Measurements from ENCODE around the gene BCL11A.

BCL11A gene

DNA sequence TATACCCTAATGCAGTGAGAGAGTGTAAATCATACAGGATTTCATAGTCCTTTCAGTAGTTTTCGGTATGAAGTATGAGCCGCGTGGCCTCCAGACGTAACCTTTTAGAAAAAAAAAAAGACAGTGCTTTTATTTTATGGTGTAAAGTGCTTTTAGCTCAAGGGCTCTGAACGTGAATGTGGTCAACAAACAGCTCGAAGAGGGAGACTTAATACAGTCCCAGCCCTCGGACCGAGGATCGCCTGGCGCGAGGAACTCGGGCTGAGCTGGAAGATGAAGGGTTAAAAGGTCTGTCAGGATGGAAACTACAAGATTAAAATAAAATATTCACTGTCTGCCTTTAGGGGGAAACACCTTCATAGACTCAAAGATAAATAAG is 4.0 kb upstream of the BCL11A start:
- DNase-seq, result no peak

DNA sequence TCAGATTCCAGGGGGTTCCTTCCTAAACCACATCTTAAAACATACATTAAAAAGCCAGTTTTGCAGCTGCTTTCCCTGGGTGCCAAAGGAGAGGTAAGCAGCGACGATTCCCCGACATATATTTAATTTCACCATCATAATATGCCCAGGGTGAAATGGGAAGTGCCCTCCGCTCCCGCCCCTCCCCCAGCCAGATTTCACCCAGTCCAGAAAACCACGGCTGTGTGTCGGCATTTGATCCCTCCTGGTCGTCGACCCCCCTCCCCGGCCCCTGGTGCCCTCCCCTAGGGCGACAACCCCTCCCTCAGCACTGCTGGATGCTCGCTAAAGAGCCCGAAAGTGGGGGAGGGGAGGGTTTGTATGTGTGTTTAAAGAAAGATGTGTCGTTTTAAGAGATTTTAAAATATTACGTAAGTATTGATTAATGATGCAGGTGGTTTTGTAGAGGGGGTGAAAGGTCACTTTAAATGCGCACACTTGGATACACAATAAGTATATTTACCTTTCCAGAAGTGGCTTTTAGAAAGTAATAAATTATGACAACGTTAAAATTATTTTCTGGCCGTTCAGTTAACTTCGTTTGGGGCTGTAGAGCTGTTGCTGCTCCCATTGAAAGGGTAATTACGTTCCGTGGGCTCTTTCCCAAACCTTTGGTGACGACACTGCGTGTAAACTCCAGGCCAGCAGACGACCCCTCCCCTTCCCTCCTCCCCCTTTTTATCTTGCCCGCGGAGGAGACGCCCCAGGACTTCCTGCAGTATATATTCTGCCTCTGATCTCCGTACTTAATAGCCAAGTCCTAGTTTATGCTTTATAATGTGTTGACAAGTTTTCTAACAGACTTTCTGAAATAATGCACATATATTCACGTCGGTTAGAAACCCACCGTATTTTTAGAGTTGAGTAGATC is 3.4 kb upstream of the BCL11A start:
- no peak for DNase-seq

DNA sequence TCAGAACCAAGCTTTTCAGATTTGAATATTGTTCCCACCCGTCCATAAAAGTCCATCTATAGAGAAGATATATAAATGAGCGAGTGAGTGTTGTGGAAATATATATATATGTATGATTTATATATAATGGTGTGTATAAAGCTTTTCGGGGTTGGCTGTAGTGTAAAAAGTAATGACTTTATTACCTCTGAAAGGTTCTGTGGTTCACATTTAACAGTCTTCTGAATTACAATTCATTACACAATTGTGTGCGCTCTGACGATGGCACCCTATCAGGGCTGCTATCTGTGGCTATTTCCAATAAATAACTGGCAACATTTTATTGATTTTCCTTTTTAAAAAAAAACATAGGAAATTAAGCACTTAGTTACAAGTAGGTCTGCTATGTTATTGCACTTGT is 2.7 kb upstream of the BCL11A start:
- no peak for DNase-seq

DNA sequence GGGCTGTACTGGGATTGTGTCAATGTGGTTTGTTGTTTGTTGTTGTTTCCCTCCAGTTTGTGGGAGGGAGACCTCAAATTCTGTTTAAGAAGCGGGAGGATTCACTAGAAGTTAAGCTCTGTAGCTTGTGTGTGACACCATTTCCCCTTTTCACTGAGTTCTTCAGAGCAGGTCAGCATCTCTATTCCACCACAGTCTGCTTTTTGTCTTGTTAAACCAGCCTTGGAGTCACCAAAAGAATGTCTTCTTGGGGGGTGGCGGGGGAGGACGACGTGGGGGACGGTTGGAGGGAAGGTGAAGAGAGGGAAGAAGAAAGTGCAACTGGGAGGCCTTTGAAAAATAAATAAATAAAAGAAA is 2.3 kb upstream of the BCL11A start:
- no peak for DNase-seq

DNA sequence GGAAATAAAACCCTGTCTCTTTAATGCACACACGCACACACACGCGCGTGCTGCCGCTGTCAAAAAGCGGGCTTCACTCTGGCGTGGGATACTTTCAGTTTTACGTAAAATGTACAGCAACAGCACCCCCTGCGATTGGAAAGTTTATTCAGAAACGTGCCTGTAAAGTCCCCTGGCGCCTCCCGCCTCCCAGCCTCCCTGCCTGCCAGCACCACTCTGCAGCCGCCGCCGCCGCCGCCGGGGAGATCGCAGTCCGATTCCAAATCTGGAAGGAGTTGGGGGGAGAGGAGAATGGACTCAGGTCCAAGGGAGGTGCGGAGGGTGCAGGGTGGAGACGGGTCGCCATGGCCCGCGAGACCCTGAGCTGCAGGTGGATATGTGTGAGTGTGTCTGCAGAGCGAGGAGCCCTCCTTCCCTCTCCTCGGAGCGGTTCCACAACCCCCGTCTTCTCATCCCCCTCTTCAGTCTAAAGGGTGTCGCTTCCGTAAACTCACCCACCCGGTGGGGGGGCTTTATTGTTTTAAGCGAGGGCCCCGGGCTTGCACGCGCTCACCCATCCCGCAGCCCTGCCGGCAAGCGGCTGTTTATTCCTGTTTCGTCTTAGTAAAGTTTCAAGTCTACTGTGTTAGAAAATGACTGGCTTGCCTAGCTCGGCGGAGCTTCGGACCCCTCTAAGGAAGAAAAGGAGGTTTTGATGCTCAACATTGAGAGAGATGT is 1.8 kb upstream of the BCL11A start:
- no peak for DNase-seq

DNA sequence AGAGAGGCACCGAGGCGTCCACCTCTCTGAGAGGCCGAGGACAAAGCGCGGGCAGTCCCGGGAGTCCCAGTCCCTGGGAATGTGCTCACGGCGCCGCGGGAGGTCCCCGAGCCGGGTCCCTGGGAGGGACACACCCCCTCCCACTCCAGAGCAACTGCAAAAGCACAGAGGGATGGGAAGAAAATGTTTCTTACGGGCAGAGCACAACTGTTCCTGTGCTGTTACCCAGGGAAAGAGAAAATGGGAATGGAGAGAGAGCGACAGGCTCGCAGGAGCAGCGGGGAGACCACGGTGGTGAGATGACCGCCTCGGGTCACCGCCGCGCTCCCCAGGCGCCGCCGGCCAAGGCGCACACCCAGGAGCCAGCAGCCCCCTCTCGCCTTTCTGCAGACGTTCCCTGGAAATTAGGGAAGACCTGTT is 1.2 kb upstream of the BCL11A start:
- no peak for DNase-seq

DNA sequence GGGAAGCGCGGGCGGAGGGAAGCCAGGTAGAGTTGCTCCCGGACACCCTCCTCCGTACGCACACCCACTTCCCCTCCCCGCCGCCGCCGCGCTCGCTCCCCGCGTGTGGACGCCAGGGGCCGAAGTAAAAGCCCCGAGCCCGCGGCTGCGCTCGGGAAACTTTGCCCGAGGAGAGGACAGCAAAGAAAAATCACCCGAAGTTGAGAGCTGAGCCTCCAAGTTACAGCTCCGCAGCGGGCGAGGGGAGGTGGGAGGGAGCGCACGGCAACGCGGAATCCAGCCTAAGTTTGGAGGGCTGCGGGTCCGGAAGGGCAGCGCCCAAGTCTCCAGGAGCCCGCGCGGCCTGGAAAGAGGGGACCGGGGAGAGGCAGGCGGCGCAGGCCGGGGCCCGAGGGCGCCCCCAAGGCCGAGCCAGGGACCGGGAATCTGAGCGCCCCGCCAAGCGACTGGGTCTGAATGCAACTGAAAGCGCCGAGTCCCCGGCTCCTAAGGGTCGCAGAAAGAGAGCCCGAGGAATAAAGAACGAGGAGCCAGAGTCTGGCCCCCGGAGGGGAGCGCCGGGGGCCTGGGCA is 706 bp upstream of the BCL11A start:
- no peak for DNase-seq

DNA sequence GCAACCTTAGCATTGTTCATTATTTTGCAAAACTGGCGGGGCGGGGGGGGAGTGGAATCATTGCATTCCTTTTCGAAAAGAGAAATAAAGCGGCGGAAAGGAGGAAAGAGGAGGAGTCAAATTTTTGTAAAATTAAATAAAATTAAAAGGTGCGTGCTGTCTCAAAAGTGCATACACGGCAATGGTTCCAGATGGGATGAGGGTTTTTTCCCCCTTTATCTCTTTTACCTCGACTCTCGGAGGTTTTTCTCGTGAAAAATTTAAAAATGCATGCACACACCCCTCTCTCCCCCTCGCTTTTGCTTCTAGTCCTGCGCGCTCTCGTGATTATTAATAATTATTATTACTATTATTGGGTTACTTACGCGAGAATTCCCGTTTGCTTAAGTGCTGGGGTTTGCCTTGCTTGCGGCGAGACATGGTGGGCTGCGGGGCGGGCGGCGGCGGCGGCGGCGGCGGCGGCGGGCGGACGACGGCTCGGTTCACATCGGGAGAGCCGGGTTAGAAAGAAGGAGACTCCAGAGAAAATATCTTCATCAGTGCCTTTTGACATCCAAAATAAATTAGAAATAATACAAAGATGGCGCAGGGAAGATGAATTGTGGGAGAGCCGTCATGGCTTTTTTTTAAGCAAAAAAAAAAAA is 481 bp downstream of the BCL11A start:
- no peak for DNase-seq

DNA sequence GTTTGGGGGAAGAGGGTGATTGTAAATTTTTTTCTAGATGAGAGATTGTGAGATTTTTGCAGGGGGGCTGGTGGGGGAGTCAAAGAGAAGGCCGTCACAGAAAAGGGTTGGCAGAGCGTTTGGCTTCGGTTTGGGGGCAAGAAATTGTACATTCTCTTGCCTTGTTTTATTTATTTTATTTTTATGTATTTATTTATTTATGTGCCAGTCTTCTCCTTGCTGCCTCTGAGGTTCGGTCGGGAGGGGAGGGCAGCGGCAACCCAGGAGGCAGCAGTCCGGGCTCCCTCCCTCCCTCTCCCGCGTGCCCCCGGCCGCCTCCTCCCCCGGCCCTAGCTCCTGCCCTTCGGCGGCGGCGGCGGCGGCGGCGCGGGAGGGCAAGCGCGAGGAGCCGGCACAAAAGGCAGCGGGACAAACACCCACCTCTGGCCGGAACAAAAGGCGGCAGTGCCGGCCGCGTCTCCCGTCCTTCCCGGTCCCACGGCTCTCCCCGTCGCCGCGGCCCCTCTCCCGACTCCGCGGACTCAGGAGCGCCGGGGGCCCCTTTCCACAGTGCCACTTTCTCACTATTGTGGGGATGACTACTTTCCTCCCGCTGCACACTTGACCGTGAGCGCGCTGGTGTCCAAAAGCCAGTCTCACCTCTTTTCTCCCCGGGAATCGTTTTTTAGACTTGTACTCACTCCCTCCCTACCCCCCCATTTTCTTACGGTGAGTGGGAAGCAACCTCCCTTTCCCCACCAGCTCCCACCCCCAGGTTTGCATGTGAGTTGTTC is 1.2 kb downstream of the BCL11A start:
- no peak for DNase-seq

DNA sequence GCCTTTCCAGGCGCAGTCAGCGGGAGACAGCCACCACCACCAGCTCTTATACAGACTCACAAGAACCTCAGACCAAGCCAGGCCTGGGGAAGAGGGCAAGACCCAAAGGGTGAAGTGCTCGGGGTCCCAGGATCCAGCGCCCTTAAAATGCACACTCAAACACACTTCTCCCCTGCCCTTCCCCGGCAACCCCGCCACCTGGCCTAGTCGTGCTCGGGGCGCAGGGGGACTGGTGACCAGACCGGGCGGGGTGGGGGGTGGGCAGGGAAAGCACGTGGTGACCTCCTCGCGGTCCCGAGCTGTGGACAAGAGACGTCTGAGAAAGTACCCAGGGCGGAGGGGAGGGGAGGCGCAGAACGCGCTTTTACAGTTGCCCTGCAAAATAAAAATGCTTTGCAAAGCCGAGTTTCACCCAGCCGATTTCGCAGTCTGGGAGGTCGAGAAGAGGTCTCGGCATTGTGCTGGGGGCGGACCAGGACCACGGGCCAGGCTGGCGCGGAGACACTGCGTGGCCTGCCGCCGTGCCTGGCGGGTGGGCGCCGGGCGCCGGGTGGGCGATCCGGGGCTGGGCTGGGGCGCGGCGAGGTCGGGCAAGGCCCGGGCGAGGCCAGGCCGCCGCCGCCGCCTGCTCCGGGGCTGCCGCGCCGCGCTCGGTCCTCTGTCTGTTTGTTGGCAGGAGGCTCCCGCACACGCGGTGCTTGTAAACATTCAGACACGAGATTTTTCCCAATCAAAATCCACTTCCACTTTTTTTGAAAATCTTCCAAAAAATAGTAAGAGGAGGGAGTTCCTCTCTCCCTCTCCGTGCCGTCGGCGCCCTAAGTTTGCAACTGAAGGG is 2.0 kb downstream of the BCL11A start:
- DNase-seq, result no peak

DNA sequence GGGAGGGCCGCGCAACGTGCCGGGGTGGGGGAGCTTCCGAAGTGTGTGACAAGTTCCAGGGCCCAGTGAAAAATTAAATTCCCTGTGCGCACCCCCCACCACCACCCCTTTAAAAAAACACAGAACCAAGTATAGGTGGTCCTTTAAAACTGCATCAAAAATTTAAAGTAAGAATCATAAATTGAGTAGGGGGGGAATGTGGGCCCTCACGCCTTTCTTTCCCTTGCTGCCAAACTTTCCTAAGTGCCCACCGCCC is 2.5 kb downstream of the BCL11A start:
- no peak for DNase-seq

DNA sequence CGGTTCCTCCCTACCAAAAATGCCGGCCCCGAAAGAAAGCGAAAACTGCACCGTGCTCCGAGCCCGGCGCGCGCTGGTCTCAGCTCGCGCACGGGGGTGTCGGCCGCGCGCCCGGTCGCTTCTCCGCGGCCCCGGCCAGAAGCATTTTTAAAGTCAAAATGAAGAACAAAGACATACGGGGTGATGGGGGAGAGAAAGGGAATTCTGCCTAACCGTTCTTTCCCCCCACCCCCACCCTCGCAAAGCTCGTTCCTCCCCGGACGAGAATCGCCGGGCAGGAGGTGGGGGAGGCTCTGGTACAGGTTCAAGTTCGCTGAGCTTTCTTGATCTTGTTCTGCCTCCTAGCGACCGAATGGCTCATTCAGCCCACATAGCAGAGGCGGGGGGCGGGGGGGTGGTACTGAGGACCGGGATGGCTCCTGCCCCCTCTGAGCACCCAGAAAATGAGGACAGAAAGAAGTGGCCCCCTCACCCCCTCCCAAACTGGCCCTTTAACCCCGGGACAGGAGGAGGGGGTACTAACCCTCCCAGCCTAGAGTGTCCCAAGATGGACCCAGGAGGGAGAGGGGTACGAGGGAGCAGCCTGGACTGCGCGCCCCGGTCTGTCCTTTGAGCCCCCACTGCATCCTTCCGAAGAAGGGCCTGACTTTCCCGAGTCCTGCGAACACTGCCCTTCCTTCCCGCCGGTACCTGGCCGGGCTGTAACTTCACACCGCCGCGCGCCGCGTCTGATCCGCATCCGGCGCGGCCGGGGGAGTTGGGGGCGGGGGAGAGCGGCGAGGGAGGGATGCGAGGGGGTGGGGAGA is 3.1 kb downstream of the BCL11A start:
- no peak for DNase-seq

DNA sequence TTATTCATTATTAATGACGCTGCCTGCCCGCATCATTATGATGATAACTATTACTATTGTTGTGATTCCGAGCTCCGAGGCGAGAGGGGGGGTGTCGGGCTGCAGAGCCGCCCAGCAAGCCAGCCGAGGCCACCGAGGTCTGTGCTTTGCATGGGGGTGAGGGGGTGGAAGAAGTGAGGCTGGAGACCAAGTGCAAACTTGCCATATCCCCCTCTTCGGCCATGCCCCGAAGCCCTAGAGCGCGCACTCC is 3.6 kb downstream of the BCL11A start:
- DNase-seq, result no peak

DNA sequence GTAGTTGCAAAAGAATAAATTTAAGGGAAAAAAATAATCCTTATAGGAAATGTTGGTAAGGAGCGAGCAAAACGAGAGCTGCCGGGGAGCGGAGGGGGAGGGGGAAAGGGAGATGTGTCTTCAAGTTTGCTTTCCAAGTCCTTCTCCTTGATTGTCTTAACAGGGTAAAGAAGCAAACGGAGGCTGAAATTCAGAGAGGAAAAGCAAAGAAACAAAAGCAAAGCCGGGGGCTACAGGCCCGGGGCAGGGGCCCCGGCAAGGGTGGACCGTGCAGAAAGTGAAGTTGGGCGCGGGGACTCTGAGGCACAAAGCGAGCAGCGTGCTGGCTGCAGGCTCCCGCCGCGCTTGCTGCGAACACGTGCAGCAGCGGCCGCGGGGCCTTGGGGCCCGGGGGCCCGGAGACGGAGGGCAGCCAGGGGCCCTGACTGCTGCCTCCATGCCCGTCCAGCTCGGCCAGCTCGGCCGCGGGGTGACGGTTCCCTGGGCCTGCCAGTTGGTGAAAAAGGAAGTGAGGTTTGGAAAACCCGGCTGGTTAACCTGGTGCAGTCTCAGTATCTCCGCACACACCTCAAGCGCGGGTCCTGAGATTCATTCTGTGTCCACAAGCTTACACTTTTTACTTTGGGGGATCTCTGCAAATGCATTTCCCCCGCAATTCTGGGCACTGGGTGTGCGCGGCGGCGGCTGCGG is 4.1 kb downstream of the BCL11A start:
- DNase-seq, result no peak

DNA sequence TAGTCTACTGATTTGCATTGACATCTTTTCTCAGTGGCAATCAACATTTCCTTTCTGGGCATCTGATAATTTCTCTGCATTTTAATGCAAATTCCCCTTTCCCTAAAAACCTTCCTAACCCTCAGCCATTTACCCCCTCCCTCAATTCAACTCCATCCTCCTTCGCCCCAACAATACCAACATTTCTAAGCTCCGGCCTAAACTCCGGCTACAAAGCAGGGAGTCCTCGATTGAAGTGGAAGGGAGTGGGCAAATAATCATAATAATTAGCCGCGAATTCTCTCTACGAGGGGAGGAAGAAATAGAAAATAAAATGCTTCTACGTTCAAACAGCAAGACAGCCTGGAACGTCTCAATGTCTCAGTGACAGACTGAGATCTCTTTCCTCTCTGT is 4.6 kb downstream of the BCL11A start:
- no peak for DNase-seq

DNA sequence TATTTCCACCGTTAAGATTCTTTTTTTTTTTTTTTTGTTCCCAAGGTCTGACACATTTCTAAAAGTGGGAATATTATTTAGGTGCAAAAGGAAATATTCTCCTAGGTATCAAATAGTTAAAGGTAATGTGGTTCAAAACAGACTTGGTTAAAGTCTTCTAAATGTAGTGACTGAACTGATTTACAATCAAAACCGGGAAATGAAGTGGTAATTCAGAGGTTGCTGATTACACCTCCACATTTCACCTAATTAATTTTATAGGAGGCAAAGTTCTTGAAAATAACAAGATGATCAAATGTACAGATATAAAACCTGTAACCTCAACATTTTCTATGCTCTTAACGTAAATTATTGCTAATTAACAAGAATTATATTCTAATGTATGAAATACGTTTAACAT is 5.1 kb downstream of the BCL11A start:
- no peak for DNase-seq

DNA sequence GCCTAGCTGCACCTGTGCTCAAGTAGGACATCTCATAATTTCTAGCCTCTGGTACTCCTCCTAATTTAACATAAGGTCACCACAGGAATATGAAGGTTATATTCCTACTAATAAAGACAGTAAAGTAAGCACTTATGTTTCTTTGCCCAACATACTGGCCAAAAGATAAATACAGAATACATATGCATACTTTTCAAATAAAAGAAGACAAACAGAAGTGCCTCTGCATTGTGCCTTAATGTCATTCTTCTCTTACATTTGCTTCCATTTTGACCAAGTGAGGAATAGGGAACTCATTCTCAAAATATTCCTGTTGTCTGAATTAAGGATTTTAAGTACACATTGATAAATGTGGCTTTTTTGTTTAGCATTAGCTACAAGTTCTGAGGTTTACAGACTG is 5.6 kb downstream of the BCL11A start:
- DNase-seq, result no peak

DNA sequence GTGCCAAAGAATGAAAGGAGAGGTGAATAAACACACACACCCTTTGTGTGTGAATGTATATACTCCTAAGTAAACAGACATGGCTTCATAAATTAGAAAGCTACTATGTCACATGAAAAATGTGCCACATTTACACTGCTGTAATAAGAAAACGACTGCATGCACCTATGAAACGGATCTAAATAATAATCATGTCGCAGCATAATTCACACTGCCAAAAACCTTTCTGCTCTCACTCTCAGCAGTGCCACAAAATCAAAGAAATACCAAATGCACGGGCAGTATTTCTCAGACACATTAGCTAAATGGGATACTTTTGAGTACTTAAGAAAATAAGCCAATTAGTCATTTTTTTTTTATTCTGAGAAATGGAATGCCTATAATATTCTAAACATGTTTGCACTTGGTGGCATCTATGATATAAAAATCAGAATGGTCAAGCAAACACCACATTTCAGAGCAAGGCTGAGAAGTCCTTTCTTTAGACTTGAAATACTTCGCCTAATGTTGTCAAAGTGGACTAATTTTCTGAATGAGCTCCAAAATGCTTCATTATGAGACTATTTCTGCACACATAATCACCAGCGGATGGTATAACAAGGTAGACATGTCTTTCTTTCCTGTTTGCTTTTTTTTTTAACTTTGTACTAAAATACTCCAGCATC is 6.6 kb downstream of the BCL11A start:
- DNase-seq, result no peak

DNA sequence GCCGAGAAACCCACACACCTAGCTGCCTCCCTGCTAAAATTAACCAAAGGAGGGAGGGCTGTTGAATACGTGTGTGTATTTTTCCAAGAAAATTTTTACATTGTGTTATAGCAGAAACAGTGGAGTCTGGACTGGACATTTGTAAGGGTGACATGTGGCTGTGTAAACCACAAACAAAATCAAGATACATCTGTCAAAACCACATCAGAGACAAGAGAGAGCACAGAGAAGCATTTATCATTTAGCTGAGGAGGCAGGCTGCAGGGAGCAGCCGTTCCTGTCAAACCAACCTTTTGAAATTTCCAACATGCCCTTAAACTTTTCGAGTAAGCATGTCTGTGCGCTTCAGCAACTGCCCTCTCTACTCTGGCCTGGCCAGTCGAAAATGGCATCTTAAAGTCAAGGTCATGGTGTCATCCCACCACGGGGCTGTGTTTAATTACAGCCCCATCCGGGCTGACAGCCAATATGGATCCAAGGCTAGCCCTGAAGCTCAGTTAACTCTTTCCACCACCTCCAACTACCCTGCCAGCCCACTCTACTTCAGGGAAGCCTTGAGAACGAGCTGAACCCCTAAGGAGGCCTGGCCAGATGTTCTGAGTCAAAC is 8.4 kb downstream of the BCL11A start:
- no peak for DNase-seq

DNA sequence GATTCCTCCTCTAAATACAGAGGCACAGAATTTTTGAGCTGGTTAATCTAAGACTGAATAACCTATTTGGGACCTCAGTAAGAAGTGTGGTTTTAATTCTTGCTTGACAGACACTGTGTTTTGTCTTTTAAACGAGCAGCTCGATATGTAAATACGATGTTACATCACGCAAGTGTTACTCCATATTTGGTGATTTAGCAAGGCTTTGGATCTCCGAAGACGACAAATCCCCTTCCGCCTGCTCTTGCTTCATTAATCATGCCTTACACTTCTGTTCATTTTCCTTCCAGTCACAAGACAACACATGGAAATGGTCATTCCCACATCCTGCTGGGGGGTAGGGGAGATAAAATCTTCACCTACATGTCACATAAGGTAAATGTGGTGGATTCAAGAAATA is 9.4 kb downstream of the BCL11A start:
- no peak for DNase-seq
